LoVo (cell line): ENCODE results near the gene PRDM1.
"Not testable (repeated sequence)": the region's sequence is repeated elsewhere in the genome, so short reads cannot be mapped to it uniquely, and the experiment has no call there.

Experiments
- DNase-seq: peaks from one replicate; pipeline ENCODE4 v3.0.0-alpha.2; 2016; ENCODE audit warnings: low spot score

PRDM1 gene

GRCh38 chr6:106136845-106137244 lies 50.7 kb downstream of the PRDM1 start:
- DNase-seq = no peak

GRCh38 chr6:106138151-106138550 lies 52.0 kb downstream of the PRDM1 start:
- DNase-seq = no peak

- DNase-seq = peak; percentile 56
These were observed 55.5 kb downstream of the PRDM1 start for GRCh38 chr6:106141441-106142237.

- DNase-seq = no peak
These were observed 56.8 kb downstream of the PRDM1 start for GRCh38 chr6:106142876-106143431.

- no peak for DNase-seq
These were observed 57.5 kb downstream of the PRDM1 start for GRCh38 chr6:106143665-106144064.

GRCh38 chr6:106145144-106145543 lies 59.0 kb downstream of the PRDM1 start:
- DNase-seq = no peak

GRCh38 chr6:106145741-106146227 lies 59.6 kb downstream of the PRDM1 start:
- no peak for DNase-seq

- DNase-seq = no peak
These were observed 60.8 kb downstream of the PRDM1 start for GRCh38 chr6:106146852-106147351.

- DNase-seq = no peak
These were observed 61.3 kb downstream of the PRDM1 start for GRCh38 chr6:106147476-106147875.

GRCh38 chr6:106149472-106150069 lies 63.4 kb downstream of the PRDM1 start:
- DNase-seq = no peak

GRCh38 chr6:106152476-106152875 lies 66.3 kb downstream of the PRDM1 start:
- not testable (repeated sequence) for DNase-seq

- DNase-seq = no peak
These were observed 66.8 kb downstream of the PRDM1 start for GRCh38 chr6:106152952-106153351.

- no peak for DNase-seq
These were observed 68.2 kb downstream of the PRDM1 start for GRCh38 chr6:106154326-106154725.

- DNase-seq = no peak
These were observed 69.2 kb downstream of the PRDM1 start for GRCh38 chr6:106155219-106155830.

- DNase-seq = no peak
These were observed 70.3 kb downstream of the PRDM1 start for GRCh38 chr6:106156413-106156812.

GRCh38 chr6:106156863-106157262 lies 70.7 kb downstream of the PRDM1 start:
- DNase-seq = no peak

- no peak for DNase-seq
These were observed 72.7 kb downstream of the PRDM1 start for GRCh38 chr6:106158816-106159215.
